HG02642 (cell line): ENCODE results near the gene ACHE.

ENCODE experiments used
- ATAC-seq: cut with Tn5 transposase; IDR thresholded peaks from one replicate; pipeline ENCODE4 v1.9.1; 2021; ENCODE audit warnings: mild to moderate bottlenecking; ENCODE audit not compliant: unreplicated experiment, poor library complexity

ACHE gene

DNA sequence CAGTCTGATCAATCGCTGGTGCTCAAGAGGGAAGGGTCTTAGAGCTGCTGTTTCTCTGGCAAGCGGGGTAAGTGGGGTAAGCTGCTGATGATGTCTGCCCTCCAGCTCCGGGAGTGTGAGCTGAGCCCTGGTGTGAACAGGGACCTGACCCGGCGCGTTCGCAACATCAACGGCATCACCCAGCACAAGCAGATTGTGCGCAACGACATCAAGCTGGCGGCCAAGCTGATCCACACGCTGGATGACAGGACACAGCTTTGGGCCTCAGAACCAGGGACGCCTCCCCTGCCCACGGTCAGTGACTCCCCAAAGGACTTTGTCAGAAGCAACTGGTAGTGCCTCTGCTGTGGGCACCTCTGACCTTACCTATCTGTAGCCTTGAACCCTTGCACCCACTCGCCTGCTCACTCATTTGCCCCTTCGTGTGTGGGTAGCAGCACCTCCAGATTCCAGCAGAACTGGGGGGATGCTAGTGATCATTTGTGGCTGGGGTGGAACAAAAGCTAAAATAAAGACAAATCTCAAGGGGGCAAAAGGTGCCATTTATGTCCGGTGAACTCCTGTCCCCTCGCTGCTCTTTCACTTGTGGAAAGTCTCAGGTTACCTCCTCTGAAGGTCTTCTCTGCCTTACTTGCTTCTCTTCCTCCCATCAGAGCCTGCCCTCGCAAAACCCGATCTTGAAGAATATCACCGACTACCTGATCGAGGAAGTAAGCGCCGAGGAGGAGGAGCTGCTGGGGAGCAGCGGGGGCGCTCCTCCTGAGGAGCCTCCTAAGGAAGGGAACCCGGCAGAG lies 9.3 kb downstream of the ACHE start:
- no peak for ATAC-seq

DNA sequence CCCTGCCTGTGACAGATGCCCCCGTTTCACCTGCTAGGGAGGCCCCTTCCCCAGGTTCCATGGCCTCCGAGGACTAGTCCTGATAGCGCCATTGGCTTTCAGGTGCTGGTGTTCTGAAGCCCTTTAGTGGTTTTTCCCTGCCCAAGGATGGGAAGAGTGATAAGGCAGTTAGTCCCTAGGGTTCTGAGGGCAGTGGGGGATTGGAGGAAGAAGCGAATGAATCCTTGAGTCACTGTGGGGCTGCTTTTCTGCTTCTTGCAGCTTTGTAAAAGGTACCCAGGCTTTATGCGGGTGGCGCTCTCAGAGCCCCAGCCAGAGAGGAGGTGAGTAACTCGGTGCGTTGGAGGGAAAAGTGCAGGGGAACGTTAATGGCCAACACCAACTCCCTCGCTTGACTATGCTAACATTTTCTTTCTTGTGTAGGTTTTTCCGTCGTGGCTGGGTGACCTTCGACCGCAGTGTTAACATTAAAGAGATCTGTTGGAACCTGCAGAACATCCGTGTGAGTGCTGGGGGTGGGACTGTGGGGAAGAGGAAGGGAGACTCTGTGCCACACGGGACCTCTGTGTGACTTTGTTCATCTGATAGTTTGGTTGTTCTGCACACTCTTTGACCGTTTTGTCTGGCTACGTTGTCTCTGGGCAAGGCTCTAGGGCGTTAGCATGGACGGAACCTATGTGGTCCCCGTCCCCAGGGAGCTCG lies 10.1 kb downstream of the ACHE start:
- ATAC-seq = no peak

DNA sequence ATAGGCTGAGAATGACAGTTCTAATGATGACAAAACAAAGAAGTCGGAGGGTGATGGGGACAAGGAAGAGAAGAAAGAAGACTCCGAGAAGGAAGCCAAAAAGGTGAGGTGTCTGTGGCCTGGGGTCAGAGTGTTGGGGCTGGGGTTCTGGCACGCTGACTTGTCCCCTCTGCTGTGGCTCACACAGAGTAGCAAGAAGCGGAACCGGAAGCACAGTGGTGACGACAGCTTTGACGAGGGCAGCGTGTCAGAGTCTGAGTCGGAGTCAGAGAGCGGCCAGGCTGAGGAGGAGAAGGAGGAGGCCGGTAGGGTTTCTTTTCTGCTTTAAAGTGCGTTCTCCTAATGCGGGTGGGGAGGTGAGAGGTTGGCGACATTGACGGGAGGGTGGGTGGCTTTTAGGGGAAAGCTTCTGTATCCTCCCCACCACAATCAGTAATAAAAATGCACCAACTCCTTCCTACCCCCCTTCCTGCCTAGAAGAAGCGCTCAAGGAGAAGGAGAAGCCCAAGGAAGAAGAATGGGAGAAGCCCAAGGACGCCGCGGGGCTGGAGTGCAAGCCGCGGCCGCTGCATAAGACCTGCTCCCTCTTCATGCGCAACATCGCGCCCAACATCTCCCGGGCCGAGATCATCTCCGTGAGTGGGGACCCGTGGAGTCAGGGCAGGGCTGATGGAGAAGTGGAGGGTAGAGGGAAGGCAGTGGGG lies 10.8 kb downstream of the ACHE start:
- ATAC-seq = no peak

DNA sequence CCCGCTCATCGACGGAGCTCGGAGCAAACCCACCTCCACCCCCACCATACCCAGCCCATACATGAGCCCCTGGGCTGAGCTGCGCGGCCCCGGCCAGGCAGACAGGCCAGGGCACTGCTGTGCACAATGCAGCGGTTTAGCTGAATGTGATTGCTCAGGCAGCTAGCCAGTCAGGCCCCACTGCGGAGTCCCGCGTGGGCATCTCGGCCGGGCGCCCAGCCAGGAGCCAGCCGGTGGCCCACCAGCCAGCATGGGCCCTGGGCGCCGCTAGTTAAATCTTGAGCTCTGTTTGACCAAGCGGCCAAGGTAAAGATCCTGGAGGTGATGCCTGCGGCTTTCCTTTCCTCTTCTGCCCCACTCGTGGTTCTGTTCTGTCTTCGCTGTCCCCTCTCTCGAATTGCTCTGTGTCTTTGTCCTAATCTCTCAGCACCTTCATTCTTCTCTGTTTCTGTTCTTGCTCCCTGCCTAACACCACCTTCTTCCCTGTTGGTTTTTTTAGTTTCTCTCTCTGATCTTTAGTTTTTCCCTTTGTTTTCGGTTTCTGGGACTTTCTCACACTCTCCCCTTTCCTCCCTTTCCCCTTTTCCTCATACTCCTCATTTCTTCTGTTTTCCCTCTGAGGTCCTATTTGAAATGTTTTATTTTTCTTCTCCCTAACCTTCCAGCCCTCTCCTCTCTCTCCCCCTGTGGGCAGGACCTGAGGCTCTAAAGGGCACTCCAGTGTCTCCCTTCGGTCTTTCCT lies 12.7 kb downstream of the ACHE start:
- ATAC-seq = no peak

DNA sequence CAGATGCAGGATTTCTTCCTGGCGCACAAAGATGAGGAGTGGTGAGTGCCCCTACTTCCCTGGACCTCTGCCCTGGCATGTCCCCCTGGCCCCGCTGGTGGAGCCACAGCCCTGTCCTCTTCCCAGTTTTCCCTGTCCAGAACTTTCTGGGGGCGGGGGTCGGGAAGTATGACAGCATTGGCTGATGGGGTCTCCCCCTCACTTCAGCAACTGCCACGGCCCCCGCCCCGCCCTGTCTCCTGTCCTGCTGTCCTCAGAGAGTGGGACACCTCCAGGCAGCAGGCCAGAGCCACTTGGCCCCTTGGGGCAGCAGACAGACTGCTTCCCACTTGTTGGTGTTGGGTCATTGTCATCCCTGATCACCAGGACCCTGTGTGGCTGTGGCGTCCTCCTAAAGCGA lies 13.5 kb downstream of the ACHE start:
- ATAC-seq = no peak

DNA sequence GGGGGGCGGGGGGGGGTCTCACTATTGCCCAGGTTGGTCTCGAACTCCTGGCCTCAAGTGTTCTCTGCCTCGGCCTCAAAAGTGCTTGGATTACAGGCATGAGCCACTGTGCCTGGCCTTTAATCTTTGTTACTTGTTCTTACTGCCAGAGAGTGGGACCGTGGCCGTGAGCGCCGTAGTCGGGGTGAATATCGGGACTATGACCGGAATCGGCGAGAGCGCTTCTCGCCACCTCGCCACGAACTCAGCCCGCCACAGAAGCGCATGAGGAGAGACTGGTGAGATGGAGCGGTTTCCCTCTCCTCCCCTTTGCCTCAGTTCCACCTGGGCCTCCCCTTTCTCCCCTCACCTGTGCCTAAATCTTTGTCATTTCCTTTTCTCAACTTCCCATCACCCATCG lies 14.6 kb downstream of the ACHE start:
- no peak for ATAC-seq

DNA sequence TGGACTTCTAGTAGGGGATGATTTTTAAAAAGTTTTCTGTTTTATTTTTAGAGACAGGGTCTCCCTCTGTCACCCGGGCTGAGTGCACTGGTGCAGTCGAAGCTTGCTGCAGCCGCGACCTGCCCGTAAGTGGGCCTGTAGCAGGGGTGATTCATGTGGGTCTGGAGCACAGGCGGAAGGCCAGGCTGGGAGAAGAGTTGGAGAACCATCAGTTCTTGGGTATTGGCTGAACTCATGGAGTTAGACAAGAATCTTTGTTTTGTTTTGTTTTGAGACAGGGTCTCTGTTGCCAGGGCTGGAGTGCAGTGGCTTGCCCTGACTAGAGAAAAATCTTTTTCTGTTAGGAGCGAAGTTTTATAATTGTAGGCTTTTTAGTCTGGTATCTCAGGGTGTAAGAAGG lies 15.0 kb downstream of the ACHE start:
- ATAC-seq = no peak

DNA sequence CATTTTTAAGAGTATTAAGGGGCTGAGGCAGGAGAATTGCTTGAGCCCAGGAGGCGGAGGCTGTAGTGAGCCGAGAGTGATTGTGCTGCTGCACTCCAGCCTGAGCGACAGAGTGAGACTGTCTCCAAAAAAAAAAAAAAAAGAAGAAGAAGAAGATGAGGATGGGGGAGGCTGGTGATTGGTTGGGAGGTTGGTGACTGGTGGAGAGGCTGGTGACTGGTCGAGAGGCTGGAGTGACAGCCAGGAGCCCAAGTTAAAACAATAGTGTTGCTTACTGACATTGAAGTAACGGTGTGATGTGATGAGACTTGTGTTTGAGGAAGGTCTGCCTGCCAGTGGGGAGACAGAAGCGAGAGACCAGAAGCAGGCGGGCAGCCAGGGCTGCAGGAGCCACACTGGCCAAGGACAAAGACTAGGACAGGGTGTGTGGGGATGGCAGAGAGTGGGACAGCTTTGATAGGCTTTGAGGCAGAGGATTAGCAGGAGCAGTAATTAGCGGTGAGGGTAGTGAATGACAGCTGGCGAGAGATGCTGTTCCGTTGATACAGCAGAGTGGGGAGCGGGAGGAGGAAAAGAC lies 15.9 kb downstream of the ACHE start:
- ATAC-seq = no peak

DNA sequence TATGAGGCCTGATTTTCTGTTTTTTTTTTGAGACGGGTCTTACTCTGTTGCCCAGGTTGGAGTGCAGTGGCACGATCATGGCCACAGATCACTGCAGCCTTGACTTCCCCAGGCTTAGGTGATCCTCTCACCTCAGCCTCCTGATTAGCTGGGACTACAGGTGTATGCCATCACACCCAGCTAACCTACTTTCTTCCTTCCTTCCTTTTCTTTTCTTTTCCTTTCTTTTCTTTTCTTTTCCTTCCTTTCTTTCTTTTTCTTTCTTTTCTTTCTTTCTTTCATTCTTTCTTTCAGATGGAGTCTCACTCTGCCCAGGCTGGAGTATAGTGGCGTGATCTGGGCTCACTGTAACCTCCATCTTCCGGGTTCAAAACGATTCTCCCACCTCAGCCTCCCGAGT lies 17.0 kb downstream of the ACHE start:
- no peak for ATAC-seq

DNA sequence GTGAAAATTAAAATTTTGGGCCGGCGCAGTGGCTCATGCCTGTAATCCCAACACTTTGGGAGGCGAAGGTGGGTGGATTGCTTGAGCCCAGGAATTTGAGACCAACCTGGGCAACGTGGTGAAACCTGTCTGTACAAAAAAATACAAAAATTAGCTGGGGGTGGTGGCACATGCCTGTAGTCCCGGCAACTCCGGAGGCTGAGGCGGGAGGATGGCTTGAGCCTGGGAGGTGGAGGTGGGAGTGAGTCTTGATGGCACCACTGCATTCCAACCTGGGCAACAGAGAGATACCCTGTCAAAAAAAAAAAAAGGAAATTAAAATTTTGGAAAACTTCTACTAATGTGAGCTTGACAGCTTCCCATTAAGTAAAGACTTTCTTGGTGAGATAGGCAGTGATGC lies 17.7 kb downstream of the ACHE start:
- no peak for ATAC-seq

DNA sequence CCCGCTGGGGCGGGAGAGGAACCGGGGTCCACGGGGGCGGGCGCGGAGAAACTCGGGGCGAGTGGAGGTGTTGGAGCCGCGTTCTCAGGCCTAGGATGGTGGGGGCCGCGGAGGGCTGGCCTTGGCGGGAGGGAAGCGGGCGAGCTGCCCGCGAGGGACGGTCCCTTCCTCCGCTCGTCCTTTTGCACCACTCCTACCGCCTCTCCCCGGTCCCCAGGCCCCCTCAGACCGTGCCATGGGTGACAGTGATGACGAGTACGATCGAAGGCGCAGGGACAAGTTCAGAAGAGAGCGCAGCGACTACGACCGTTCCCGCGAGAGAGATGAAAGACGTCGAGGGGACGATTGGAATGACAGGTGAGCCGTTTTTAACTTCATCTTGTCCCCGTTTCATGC lies 20.3 kb downstream of the ACHE start:
- peak; percentile 25 for ATAC-seq

DNA sequence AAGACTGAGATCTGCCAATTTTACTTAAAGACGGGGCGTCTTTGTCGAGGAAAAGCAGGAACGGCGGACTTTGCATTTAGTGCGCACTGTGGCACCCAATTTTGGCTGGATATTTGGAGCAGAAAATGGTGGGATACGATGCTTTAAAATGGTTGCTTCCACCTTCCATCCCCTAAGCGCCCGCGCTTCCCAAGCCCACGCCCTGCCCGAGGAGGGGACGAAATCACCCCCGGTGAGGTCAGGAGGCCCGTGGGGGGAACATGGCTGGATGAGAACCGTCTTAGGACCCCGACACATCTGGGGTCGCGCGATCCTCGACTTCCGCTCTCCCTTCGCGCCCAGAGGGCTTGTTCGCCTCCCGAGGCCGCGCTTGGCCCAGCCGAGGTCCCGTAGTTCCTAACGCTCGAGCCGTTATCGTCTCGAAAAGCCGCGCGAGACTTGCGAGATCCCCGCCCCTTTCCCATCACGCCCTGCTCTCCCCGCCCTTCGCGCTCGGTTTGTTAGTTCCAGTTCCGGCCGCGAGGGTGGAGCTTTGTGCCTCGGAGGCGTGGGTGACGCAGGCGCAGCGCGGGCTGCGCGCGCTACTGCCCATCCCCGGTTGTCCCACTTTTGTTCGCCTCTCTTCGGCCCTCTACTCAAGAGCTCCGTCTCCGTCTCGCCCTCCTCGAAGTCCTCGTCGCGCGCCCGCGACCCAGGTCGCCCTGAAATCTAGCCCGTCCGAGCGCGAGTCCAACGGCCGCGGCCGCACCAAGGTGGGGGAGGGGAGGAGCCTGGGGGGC lies 20.9 kb downstream of the ACHE start, which contains the start of gene SRRT:
Gene SRRT, plus strand, starts transcription at position 527 of the 779 bp plus-strand sequence. CDS start 488 bp downstream, outside the sequence.
- peak; percentile 93 for ATAC-seq

DNA sequence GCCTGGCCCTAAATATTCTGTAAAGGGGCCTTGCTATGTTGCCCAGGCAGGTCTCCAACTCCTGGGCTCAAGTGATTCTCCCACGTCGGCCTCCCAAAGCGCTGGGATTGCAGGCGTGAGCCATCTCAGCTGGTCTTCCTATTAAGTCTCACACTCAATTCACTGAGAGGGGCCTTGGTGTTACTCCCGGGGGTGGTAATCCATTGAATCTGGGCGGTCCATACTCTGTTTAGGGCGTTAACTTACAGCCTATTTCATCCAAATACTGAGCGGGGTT lies 21.4 kb downstream of the ACHE start:
- no peak for ATAC-seq

DNA sequence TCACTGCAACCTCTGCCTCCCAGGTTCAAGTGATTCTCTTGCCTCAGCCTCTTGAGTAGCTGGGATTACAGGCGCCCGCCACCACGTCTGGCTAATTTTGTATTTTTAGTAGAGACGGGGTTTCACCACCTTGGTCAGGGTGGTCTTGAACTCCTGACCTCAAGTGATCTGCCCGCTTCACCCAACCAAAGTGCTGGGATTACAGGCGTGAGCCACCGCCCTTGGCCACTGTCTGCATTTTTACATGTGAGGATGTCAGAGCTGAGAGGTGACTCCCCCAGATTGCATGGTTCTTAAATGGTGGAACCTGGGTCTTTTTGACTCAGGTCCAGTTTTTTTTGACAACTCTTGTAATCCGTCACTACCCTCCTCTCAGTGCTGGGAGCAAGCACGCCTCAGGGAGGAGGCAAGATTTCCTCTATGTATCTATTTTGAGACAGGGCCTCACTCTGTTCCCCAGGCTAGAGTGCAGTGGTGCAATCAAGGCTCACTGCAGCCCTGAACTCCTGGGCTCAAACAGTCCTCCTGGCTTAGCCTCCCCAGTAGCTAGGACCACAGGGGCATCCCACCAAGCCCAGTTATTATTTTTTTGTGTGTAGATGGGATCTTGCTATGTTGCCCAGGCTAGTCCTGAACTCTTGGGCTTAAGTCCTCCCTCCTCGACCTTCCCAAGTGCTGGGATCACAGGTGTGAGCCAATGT lies 21.9 kb downstream of the ACHE start:
- ATAC-seq = no peak

DNA sequence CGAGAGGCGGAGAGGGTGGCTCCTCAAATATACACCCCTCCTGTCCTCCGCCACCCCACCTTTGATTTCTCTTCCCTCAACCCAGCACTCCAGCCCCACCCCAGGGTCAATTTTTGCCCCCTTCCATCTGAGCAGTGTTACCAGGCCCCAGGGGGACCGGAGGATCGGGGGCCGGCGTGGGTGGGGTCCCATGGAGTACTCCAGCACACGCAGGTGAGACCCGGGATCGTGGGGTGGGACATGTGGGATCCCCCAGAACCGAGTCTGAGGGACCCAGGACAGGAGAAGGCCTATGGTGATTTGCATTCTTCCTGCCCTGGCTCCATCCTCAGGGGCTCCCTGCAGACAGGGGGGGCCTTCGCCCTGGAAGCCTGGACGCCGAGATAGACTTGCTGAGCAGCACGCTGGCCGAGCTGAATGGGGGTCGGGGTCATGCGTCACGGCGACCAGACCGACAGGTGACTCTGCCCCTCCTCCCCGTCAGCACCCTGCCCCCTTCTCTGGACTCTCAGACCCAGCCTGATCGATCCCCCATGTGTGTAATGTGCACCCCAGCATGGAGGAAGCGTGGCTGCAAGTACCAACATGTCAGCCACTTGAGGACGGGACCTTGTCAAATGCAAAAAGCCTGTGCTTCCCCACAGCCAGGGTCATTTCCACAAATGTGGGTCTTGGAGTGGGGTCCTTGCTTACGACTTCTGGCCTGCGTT lies 27.8 kb downstream of the ACHE start:
- ATAC-seq = peak; percentile 9

DNA sequence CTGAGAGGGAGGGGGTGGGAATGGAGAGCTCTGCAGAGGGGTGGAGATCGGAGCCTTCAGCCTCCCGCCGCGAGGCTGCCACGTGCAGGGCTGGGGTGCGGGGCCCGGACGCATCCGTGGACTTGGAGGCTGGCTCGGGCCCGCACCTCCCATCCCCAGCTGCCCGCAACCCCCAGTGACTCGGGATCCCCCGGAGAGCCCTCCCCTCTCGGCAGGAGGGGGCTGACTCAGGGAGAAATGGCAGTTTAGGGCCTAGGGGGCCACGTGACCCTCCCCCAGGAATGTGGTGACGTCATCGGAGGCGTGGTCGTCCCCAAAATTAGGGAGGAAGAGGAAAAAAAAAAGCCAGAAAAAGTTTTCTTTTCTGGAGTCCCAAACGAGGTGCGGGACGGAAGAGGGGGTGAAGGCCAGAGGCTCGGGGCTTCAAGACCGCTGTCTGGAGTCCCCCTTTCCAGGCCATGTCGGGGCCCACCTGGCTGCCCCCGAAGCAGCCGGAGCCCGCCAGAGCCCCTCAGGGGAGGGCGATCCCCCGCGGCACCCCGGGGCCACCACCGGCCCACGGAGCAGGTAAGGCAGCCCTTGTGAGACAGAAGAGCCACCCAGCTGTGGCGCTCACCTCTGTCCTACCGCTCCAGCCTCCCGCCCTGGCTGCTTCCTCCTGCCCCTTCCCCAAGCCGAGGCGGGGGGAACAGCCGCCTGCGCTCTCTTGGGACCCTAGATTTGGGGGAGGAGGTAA lies 28.5 kb downstream of the ACHE start, which contains the start of gene TRIP6:
Gene TRIP6, plus strand, starts transcription at position 348 of the 736 bp plus-strand sequence. Its CDS starts 111 bp downstream, at position 459.
- ATAC-seq = peak; percentile 49

DNA sequence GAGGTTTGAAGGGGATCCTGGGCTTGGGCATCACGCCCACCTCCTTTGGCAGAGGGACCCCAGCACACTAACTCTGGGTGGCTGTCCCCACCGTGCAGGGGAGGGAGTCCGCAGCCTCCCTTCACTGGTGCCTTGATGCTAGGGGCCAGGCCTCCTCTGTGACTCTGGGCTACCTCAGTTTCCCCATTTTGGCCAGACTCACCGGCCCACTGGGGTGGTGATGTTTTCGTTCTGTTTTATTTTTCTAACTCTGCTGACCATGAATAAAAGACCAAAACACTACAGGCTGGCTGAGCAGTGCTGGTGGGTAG lies 29.0 kb downstream of the ACHE start:
- no peak for ATAC-seq
